Thyroid gland (tissue), 4 donors: ENCODE results near the gene DOCK2. TPM values are rescaled to one million over a fixed set of nuclear protein-coding genes. Genes with fewer than 3 reads are reported as not detected.

ENCODE experiments used
- DNase-seq, 2 donors: peaks; one replicate each; pipeline ENCODE4 v3.0.0-alpha.2; 2019
- H3K27ac ChIP-seq, 3 donors: fragments of 200-600 bp; sonication (generic); 1 replicate in 2 of 3; 2 replicates in 1 of 3; pipeline ENCODE4 v1.5.1; 2016 to 2019; ENCODE audit warnings: mild to moderate bottlenecking in 1 of 3, moderate library complexity in 1 of 3
- H3K27me3 ChIP-seq: fragments of 200-600 bp; sonication (generic); one replicate; pipeline ENCODE4 v1.5.1; 2019
- H3K36me3 ChIP-seq, 2 donors: fragments of 200-600 bp; sonication (generic); one replicate each; pipeline ENCODE4 v1.5.1; 2016 to 2019
- H3K4me1 ChIP-seq, 2 donors: fragments of 200-600 bp; sonication (generic); one replicate each; pipeline ENCODE4 v1.5.1; 2017 to 2019
- H3K4me3 ChIP-seq, 3 donors: fragments of 200-600 bp; sonication (generic); replicated peaks in 1 of 3; 1 replicate in 2 of 3; 2 replicates in 1 of 3; pipeline ENCODE4 v1.5.1; 2016; ENCODE audit warnings: mild to moderate bottlenecking in 1 of 3
- H3K9me3 ChIP-seq: fragments of 200-600 bp; sonication (generic); one replicate; pipeline ENCODE4 v1.5.1; 2017
- CTCF ChIP-seq, 6 experiments: fragments of 200-600 bp in 3 of 6; fragments of 450-650 bp in 3 of 6; sonication (generic) in 3 of 6; IDR thresholded peaks; one replicate each; pipeline ENCODE4 v1.5.1; 2016 to 2019; ENCODE audit warnings: antibody characterized with exemption in 6 of 6, mild to moderate bottlenecking in 2 of 6, inconsistent platforms in 1 of 6, moderate library complexity in 1 of 6
- POLR2A ChIP-seq, 2 donors: fragments of 450-650 bp; IDR thresholded peaks; one replicate each; pipeline ENCODE4 v1.6.1; 2017; ENCODE audit warnings: antibody characterized with exemption in 2 of 2, mild to moderate bottlenecking in 2 of 2, moderate library complexity in 1 of 2
- WGBS, 2 donors: methylation state at CpG; one replicate each; pipeline ENCODE4 v1.1.5; 2017; 5-methylcytosine and 5-hydroxymethylcytosine counted together
- intact Hi-C: fragments of 100-400 bp; cut with DNase I; formaldehyde crosslinking; loops from one replicate; pipeline ENCODE4 v1.15.1; 2023
- total RNA-seq, 4 donors: library from RNA; depleted of rRNA; stranded (reverse); fragments of >200 nt; gene quantifications; one replicate each; pipeline ENCODE4 v1.2.3, GENCODE V29; 2016

The DOCK2 gene
- total RNA-seq, 4 donors from 2014 or later = 4.3 to 14.1 (median 8.6) TPM

GRCh38 chr5:170112876-170113521 lies 475.9 kb downstream of the DOCK2 start:
- Histone ChIP-seq H3K27me3 (no peaks in the 10 kb centered on the region), H3K9me3 (no peaks in the 10 kb centered on the region), H3K4me3 (no peak overlapping the region), H3K4me1 (no peaks in the 10 kb centered on the region), H3K27ac (no peak overlapping the region), H3K36me3 (no peaks in the 10 kb centered on the region)
- no peak for DNase-seq
- intact Hi-C loops = no loop called here
- WGBS, 2 donors = 74 to 75% methylated on average over 6 of the region's 6 CpGs
- TF ChIP-seq CTCF (IDR thresholded peaks at IDR 0.05) = no peak
- TF ChIP-seq POLR2A (IDR thresholded peaks at IDR 0.05) = no peak

GRCh38 chr5:170113522-170113900 lies 476.4 kb downstream of the DOCK2 start:
- intact Hi-C loops = no loop called here
- Histone ChIP-seq H3K4me1 (no peaks in the 10 kb centered on the region), H3K4me3 (no peak overlapping the region), H3K27ac (no peak overlapping the region), H3K27me3 (no peaks in the 10 kb centered on the region), H3K9me3 (no peaks in the 10 kb centered on the region), H3K36me3 (no peaks in the 10 kb centered on the region)
- TF ChIP-seq CTCF (IDR thresholded peaks at IDR 0.05) (no peak), POLR2A (IDR thresholded peaks at IDR 0.05) (no peak)
- WGBS, 2 donors = 77 to 89% methylated on average over 3 of the region's 3 CpGs
- DNase-seq = no peak

- no peaks in the 10 kb centered on the region for H3K9me3 ChIP-seq
- no peak for DNase-seq
- no peaks in the 10 kb centered on the region for H3K36me3 ChIP-seq
- WGBS, 2 donors = 73 to 93% methylated on average over 7 of the region's 7 CpGs
- H3K27ac ChIP-seq = no peak overlapping the region
- no peaks in the 10 kb centered on the region for H3K4me1 ChIP-seq
- H3K4me3 ChIP-seq = no peak overlapping the region
- H3K27me3 ChIP-seq = no peaks in the 10 kb centered on the region
- intact Hi-C loops = no loop called here
- TF ChIP-seq POLR2A (IDR thresholded peaks at IDR 0.05) = no peak
- TF ChIP-seq CTCF (IDR thresholded peaks at IDR 0.05) = no peak
Measured at GRCh38 chr5:170114271-170114670, 477.2 kb downstream of the DOCK2 start.

GRCh38 chr5:170115925-170116324 lies 478.9 kb downstream of the DOCK2 start:
- H3K36me3 ChIP-seq = no peaks in the 10 kb centered on the region
- DNase-seq = no peak
- no peak overlapping the region for H3K4me3 ChIP-seq
- H3K27ac ChIP-seq = no peak overlapping the region
- intact Hi-C loops = no loop called here
- TF ChIP-seq CTCF (IDR thresholded peaks at IDR 0.05) (no peak), POLR2A (IDR thresholded peaks at IDR 0.05) (no peak)
- no peaks in the 10 kb centered on the region for H3K4me1 ChIP-seq
- no peaks in the 10 kb centered on the region for H3K9me3 ChIP-seq
- H3K27me3 ChIP-seq = no peaks in the 10 kb centered on the region
- WGBS, 2 donors = 84 to 92% methylated on average over 2 of the region's 2 CpGs

GRCh38 chr5:170117736-170118135 lies 480.7 kb downstream of the DOCK2 start:
- Histone ChIP-seq H3K4me1 (no peaks in the 10 kb centered on the region), H3K4me3 (no peak overlapping the region), H3K36me3 (no peaks in the 10 kb centered on the region), H3K27ac (no peak overlapping the region), H3K9me3 (no peaks in the 10 kb centered on the region), H3K27me3 (no peaks in the 10 kb centered on the region)
- intact Hi-C loops = no loop called here
- WGBS, 2 donors = 93 to 98% methylated on average over 2 of the region's 2 CpGs
- TF ChIP-seq CTCF (IDR thresholded peaks at IDR 0.05) (no peak), POLR2A (IDR thresholded peaks at IDR 0.05) (no peak)
- DNase-seq = no peak
